Measurements from ENCODE around the gene DLX4.

DNA sequence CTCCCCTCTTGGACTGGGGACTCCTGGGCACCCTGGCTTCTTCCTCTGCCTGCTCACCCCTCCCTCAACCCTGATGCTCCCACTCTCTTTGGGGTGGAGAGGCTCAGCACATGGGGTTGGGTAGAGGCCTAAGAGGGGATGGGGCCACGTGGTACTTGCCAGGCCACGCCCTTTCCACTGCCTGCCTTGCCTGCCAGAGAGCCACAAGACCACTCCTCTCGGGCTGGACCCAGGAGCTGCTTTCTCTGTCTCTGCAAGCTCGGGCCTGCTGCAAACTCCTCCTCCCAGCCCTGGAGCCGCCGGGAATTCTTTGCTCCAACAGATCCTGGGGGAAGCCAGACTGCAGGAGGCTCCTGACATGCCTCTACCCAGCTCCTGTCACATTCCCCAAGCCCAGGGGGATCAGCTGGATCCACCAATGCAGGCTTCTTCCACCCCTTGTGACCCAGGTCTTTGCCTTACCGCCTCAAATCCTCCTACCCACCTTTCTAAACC, 11.8 kb downstream of the DLX4 start:
- TF ChIP-seq POLR2AphosphoS5 (IDR thresholded peaks at IDR 0.05; ENCODE audit: insufficient read depth in 1 of 2, low read depth in 1 of 2), result no peak
- TF ChIP-seq POLR2A (IDR thresholded peaks at IDR 0.05), result no peak
- TF ChIP-seq, protein P1, sequence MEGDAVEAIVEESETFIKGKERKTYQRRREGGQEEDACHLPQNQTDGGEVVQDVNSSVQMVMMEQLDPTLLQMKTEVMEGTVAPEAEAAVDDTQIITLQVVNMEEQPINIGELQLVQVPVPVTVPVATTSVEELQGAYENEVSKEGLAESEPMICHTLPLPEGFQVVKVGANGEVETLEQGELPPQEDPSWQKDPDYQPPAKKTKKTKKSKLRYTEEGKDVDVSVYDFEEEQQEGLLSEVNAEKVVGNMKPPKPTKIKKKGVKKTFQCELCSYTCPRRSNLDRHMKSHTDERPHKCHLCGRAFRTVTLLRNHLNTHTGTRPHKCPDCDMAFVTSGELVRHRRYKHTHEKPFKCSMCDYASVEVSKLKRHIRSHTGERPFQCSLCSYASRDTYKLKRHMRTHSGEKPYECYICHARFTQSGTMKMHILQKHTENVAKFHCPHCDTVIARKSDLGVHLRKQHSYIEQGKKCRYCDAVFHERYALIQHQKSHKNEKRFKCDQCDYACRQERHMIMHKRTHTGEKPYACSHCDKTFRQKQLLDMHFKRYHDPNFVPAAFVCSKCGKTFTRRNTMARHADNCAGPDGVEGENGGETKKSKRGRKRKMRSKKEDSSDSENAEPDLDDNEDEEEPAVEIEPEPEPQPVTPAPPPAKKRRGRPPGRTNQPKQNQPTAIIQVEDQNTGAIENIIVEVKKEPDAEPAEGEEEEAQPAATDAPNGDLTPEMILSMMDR (IDR thresholded peaks at IDR 0.05), result no peak

Measured in vagina (tissue), 2 donors.